ENCODE data around the gene USP6.
"Not testable (repeated sequence)": the region's sequence is repeated elsewhere in the genome, so short reads cannot be mapped to it uniquely, and the experiment has no call there.

USP6 gene

GRCh38 chr17:5124125-5124760, 8.4 kb downstream of the USP6 start:
- not testable (repeated sequence) for H3K27me3 ChIP-seq (ENCODE audit: control insufficient read depth, insufficient read depth, low read length); H3K36me3 ChIP-seq (ENCODE audit: control insufficient read depth, insufficient read depth, low read length); H3K4me3 ChIP-seq (ENCODE audit: low read length); H3K9ac ChIP-seq (ENCODE audit: low read length); H3K27ac ChIP-seq (ENCODE audit: low read depth, low read length); H3K4me1 ChIP-seq (ENCODE audit: control insufficient read depth, insufficient read depth, low read length)

DNA sequence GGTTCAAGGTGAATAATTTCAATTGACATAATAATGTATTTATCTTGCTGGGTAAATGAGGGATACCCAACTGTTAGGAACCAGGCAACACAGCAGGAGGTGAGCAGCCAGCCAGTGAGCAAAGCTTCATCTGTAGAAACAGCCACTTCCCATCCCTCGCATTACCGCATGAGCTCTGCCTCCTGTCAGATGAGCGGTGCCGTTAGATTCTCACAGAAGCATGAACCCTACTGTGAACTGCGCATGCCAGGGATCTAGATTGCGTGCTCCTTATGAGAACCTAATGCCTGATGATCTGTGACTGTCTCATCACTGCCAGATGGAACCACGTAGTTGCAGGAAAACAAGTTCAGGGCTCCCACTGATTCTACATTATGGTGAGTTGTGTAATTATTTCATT, 9.1 kb downstream of the USP6 start:
- H3K9ac ChIP-seq (ENCODE audit: low read length); H3K4me1 ChIP-seq (ENCODE audit: control insufficient read depth, insufficient read depth, low read length); H3K27me3 ChIP-seq (ENCODE audit: control insufficient read depth, insufficient read depth, low read length); H3K36me3 ChIP-seq (ENCODE audit: control insufficient read depth, insufficient read depth, low read length); H3K27ac ChIP-seq (ENCODE audit: low read depth, low read length); H3K4me3 ChIP-seq (ENCODE audit: low read length): not testable (repeated sequence)

- no peak overlapping the region for H3K9ac ChIP-seq (ENCODE audit: low read length)
- no peak overlapping the region for H3K27ac ChIP-seq (ENCODE audit: low read depth, low read length)
- H3K4me3 ChIP-seq (ENCODE audit: low read length), result no peak overlapping the region
- H3K36me3 ChIP-seq (ENCODE audit: control insufficient read depth, insufficient read depth, low read length), result no peaks in the 10 kb centered on the region
- peaks cover 6% of the 10 kb centered on the region for H3K27me3 ChIP-seq (ENCODE audit: control insufficient read depth, insufficient read depth, low read length)
- no peaks in the 10 kb centered on the region for H3K4me1 ChIP-seq (ENCODE audit: control insufficient read depth, insufficient read depth, low read length)
These were observed 11.1 kb downstream of the USP6 start for GRCh38 chr17:5126719-5127488.

DNA sequence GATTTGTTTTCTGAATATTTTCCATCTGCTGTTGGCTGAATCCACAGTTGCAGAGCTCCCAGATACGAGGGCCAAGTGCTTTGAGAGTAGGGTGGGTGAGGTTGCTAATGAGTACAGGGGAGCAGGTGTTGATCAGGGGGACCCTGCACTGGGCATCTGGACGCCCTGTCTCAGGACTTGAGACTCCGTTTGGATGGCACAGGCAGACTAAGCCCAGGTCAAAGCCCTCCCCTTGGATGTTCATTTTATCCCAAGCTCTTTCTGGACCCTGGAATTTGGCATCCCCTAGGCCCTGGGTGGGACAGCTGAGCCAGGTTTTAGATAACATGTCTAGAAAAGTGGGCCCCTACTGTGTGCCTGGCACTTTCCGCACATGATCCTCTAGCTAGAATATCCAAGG, 12.1 kb downstream of the USP6 start:
- no peaks in the 10 kb centered on the region for H3K4me1 ChIP-seq (ENCODE audit: control insufficient read depth, insufficient read depth, low read length)
- H3K27ac ChIP-seq (ENCODE audit: low read depth, low read length), result no peak overlapping the region
- no peak overlapping the region for H3K9ac ChIP-seq (ENCODE audit: low read length)
- peaks cover 6% of the 10 kb centered on the region for H3K27me3 ChIP-seq (ENCODE audit: control insufficient read depth, insufficient read depth, low read length)
- H3K36me3 ChIP-seq (ENCODE audit: control insufficient read depth, insufficient read depth, low read length), result no peaks in the 10 kb centered on the region
- H3K4me3 ChIP-seq (ENCODE audit: low read length), result no peak overlapping the region

DNA sequence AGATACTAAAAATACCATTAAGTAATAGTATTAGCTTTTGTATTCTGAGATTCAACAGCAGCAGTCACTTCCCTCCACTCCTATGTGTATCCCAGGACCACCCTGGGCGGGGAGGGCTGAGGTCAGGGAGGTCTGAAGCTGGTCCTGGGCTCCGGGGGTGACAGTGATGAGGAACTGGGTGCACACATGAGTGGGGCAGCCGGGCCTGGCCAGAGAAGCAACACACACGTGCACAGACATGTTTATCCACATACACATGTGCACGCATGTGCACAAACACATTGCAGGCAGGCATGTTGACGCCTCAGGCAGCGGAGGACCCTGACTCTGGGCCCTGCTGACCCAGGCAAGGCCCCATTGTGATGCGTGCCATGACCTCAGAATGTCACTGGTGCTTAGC, 12.6 kb downstream of the USP6 start:
- H3K27ac ChIP-seq (ENCODE audit: low read depth, low read length); H3K27me3 ChIP-seq (ENCODE audit: control insufficient read depth, insufficient read depth, low read length); H3K36me3 ChIP-seq (ENCODE audit: control insufficient read depth, insufficient read depth, low read length); H3K4me1 ChIP-seq (ENCODE audit: control insufficient read depth, insufficient read depth, low read length); H3K9ac ChIP-seq (ENCODE audit: low read length); H3K4me3 ChIP-seq (ENCODE audit: low read length): not testable (repeated sequence)

GRCh38 chr17:5128905-5129535, 13.2 kb downstream of the USP6 start:
- Histone ChIP-seq H3K4me1 (ENCODE audit: control insufficient read depth, insufficient read depth, low read length) (no peaks in the 10 kb centered on the region), H3K36me3 (ENCODE audit: control insufficient read depth, insufficient read depth, low read length) (no peaks in the 10 kb centered on the region), H3K27me3 (ENCODE audit: control insufficient read depth, insufficient read depth, low read length) (peaks cover 3% of the 10 kb centered on the region), H3K27ac (ENCODE audit: low read depth, low read length) (no peak overlapping the region), H3K4me3 (ENCODE audit: low read length) (no peak overlapping the region), H3K9ac (ENCODE audit: low read length) (no peak overlapping the region)

DNA sequence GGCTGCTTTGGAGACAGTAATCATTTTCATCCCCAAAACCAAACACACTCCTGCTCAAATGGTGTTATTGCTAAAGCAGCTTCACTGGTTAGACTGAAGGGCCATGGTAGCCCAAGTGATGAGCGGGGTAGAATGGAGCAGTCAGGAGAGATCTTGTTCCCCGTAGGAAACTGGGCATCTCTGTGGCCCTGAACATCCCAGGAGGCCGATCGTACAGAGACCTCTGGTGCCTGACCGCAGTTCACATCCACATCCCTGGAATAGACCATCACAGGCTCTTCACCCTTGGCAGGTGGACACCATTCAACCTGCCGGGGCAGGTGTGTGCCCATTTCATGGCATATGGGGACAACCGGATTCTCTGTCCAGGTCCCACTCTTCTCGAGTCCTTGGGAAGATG, 13.9 kb downstream of the USP6 start:
- H3K4me1 ChIP-seq (ENCODE audit: control insufficient read depth, insufficient read depth, low read length); H3K4me3 ChIP-seq (ENCODE audit: low read length); H3K27me3 ChIP-seq (ENCODE audit: control insufficient read depth, insufficient read depth, low read length); H3K27ac ChIP-seq (ENCODE audit: low read depth, low read length); H3K9ac ChIP-seq (ENCODE audit: low read length); H3K36me3 ChIP-seq (ENCODE audit: control insufficient read depth, insufficient read depth, low read length): not testable (repeated sequence)

DNA sequence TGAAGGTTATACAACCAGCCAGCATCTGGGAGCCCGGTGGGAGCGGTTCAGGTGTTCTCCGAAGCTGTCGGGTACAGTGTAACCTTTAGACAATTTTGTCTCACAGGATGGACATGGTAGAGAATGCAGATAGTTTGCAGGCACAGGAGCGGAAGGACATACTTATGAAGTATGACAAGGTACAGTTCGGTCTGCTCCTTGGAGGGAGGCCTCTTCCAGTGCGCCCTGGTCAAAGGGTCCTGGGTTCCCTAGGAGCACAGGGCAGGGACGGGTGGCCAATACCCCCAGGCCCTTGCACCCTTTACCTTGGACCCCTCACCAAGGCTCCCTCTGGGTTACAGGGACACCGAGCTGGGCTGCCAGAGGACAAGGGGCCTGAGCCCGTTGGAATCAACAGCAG, 14.4 kb downstream of the USP6 start:
- not testable (repeated sequence) for H3K4me1 ChIP-seq (ENCODE audit: control insufficient read depth, insufficient read depth, low read length)

GRCh38 chr17:5130687-5131086, 14.9 kb downstream of the USP6 start:
- not testable (repeated sequence) for H3K9ac ChIP-seq (ENCODE audit: low read length); H3K36me3 ChIP-seq (ENCODE audit: control insufficient read depth, insufficient read depth, low read length); H3K4me1 ChIP-seq (ENCODE audit: control insufficient read depth, insufficient read depth, low read length); H3K27ac ChIP-seq (ENCODE audit: low read depth, low read length); H3K27me3 ChIP-seq (ENCODE audit: control insufficient read depth, insufficient read depth, low read length); H3K4me3 ChIP-seq (ENCODE audit: low read length)

More for the DNA sequence above, 14.4 kb downstream of the USP6 start:
- H3K27ac ChIP-seq (ENCODE audit: low read depth, low read length); H3K36me3 ChIP-seq (ENCODE audit: control insufficient read depth, insufficient read depth, low read length); H3K27me3 ChIP-seq (ENCODE audit: control insufficient read depth, insufficient read depth, low read length); H3K4me3 ChIP-seq (ENCODE audit: low read length); H3K9ac ChIP-seq (ENCODE audit: low read length): not testable (repeated sequence)

DNA sequence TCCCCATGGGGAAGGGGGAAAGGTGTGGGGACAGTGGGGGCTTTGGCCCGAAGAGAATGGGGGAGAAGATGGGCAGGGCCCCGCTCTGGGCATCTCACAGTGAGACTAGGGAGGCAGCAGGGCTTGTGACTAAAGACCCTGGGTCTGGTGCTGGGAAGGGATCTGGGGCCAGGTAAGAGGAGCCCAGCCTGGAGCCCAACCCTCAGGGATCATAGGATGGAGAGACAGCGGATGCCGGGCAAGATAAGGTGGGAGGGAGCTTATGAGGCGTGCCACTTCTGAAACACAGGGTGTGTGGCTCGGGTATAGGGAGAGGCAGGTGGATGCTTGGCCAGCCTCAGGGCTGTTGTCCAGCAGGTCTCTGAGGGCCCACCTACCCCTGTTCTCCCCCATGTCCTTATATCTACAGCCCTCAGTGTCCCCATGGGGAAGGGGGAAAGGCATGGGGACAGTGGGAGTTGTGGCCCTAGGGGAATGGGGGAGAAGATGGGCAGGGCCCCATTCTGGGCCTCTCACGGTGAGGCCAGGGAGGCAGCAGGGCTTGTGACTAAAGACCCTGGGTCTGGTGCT, 15.4 kb downstream of the USP6 start:
- no peak overlapping the region for H3K4me3 ChIP-seq (ENCODE audit: low read length)
- no peak overlapping the region for H3K9ac ChIP-seq (ENCODE audit: low read length)
- no peak overlapping the region for H3K27ac ChIP-seq (ENCODE audit: low read depth, low read length)
- no peaks in the 10 kb centered on the region for H3K27me3 ChIP-seq (ENCODE audit: control insufficient read depth, insufficient read depth, low read length)
- no peaks in the 10 kb centered on the region for H3K36me3 ChIP-seq (ENCODE audit: control insufficient read depth, insufficient read depth, low read length)
- no peaks in the 10 kb centered on the region for H3K4me1 ChIP-seq (ENCODE audit: control insufficient read depth, insufficient read depth, low read length)

DNA sequence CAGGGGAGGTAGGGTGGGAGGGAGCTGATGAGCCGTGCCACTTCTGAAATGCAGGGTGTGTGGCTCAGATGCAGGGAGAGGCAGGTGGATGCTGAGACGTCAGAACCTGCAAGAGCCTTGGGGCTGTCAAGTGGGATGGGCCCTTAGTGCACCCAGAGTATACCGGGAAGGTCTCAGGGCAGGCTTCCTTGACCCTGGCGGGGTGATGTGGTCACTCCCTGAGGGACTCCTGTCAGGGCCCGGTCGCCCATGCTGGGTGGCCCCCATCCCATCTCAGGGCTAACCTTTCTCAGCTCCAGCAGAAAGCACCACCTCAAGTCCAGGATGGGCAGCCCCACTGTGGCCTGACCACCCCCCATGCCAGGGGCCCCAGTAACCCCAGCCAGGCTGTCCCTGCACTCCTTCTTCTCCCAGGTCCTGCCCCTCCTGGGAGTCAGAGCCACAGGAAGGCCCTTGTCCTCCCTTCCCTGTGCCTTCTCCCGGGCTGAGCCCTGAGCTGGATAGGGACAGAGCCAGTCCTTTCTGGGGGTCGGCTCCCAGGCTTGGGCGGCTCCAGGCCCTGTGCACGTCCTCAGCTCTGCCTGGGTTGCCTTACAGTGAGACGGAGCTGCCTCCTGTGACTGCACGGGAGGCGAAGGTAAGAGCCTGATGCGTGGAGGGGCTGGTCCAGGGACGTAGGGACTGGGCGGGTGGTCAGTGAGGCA, 16.1 kb downstream of the USP6 start:
- H3K27me3 ChIP-seq (ENCODE audit: control insufficient read depth, insufficient read depth, low read length); H3K4me1 ChIP-seq (ENCODE audit: control insufficient read depth, insufficient read depth, low read length); H3K36me3 ChIP-seq (ENCODE audit: control insufficient read depth, insufficient read depth, low read length); H3K4me3 ChIP-seq (ENCODE audit: low read length); H3K27ac ChIP-seq (ENCODE audit: low read depth, low read length); H3K9ac ChIP-seq (ENCODE audit: low read length): not testable (repeated sequence)

- H3K9ac ChIP-seq (ENCODE audit: low read length); H3K27me3 ChIP-seq (ENCODE audit: control insufficient read depth, insufficient read depth, low read length); H3K4me1 ChIP-seq (ENCODE audit: control insufficient read depth, insufficient read depth, low read length); H3K36me3 ChIP-seq (ENCODE audit: control insufficient read depth, insufficient read depth, low read length); H3K27ac ChIP-seq (ENCODE audit: low read depth, low read length); H3K4me3 ChIP-seq (ENCODE audit: low read length): not testable (repeated sequence)
These were observed 16.8 kb downstream of the USP6 start for GRCh38 chr17:5132503-5133225.
